Measurements from ENCODE around the gene KIF2A.

KIF2A gene

DNA sequence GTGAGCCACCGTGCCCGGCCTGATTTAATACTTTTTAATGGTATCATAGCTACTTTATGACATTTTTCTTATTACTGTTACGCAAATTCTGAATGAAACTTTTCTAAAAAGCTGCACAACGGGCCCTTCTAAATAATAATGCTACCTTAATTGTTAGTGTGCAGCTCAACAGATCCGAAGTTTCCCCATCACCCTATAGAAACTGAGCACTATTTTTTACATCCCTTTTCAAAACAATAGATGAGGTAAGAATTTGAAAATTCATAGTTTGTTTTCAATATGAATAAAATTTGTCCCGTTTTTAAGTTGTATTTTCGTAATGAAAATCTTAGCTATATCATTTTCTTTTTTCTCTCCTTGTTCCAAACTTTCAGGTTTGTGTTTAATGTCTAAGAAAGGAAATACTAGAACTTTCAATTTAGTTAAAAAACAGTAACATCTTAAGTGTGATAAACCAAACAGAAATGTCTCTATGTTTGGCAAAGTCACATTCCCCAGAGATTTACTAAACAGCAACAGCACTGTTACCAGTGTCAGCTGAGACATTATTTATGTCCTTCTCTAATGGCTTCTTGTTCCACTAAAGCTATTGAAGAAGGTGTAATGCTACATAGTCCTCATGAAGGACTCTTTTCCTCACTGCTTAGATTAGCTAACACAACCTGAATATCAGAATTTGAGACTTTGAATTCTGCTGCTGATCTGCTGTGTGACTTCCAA, 22.9 kb downstream of the KIF2A start:
- DNase-seq (ENCODE audit: low read depth in 2 of 2) = no peak

- DNase-seq (ENCODE audit: low read depth in 2 of 2) = no peak
Observed at GRCh38 chr5:62330302-62330701, 24.3 kb downstream of the KIF2A start.

DNA sequence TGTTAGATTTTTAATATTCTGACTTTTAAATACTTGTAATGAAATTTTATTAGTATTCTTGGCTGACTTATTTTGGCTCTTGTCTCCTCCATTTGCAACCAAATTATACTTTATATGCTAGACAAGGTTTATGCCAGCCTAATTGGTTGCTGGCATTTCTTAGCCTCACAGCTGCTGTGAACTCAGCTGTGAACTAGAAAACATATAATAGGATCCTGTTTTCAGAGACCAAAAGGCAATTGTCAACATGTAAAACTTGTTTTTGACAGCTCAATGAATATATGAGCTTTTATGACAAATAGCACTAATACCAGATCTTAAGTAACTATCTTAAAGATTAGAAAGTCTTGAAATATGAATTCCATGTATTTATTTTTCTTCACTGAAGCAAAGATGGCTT, 25.9 kb downstream of the KIF2A start:
- no peak for DNase-seq (ENCODE audit: low read depth in 2 of 2)

GRCh38 chr5:62333250-62333794, 27.3 kb downstream of the KIF2A start:
- no peak for DNase-seq (ENCODE audit: low read depth in 2 of 2)

- no peak for DNase-seq (ENCODE audit: low read depth in 2 of 2)
Observed at GRCh38 chr5:62334082-62334481, 28.1 kb downstream of the KIF2A start.

GRCh38 chr5:62340392-62340791, 34.4 kb downstream of the KIF2A start:
- no peak for DNase-seq (ENCODE audit: low read depth in 2 of 2)

GRCh38 chr5:62340979-62341378, 35.0 kb downstream of the KIF2A start:
- no peak for DNase-seq (ENCODE audit: low read depth in 2 of 2)

DNA sequence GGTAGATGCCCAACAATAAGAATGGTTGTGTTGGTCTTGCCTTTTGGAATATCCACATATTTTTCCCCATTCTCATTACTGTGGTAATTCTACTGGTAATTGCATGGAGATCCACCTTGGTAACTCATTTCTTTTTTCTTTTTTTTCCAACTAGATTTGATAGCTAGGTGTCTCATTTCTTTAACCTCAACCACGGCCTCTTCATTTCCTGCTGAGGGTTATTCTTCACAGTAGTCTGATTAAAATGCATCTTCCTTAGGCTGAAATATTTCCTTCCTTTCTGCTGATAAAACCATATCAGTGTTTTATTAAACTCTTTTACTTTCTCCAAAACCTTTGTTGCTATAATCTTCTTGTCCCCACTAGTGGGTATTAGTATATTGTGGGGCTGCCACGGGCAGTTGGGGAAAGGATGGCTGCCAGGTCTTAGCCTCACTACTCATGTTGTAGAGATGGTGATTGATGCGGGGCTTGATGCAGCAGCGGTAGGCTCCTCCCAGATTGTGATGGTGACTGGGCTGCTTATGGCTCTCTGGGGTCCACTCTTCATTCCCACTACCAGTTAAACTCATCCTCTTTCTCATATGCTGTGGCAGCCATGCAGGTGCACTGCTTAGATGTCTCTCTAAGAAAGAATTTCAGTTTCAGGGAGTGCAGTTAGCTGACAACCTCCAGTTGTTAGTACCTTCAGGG, 35.9 kb downstream of the KIF2A start:
- DNase-seq (ENCODE audit: low read depth in 2 of 2) = no peak

- no peak for DNase-seq (ENCODE audit: low read depth in 2 of 2)
Observed at GRCh38 chr5:62342476-62342837, 36.5 kb downstream of the KIF2A start.

GRCh38 chr5:62343428-62343827, 37.4 kb downstream of the KIF2A start:
- no peak for DNase-seq (ENCODE audit: low read depth in 2 of 2)

DNA sequence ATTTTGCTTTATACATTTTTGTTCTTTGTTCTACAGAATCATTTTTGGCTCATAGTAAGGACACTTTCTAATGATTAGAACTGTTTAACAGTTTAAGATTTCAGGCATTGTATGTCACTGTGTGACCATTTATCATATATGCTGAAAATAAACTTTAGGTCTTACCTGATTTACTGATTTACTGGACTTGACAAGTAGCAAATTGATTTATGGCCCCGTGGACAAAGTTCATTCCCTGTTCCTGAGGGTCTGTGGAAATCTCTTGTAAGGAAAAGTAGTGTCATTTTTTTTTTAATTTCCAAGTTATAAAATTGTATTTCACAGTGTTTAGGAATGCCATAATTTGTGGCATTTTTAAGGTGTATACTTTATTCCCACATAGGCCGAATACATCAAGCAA, 40.7 kb downstream of the KIF2A start:
- no peak for DNase-seq (ENCODE audit: low read depth in 2 of 2)

GRCh38 chr5:62347928-62348327, 41.9 kb downstream of the KIF2A start:
- no peak for DNase-seq (ENCODE audit: low read depth in 2 of 2)

GRCh38 chr5:62348723-62349481, 42.9 kb downstream of the KIF2A start:
- DNase-seq (ENCODE audit: low read depth in 2 of 2) = no peak

GRCh38 chr5:62354028-62354874, 48.2 kb downstream of the KIF2A start:
- DNase-seq (ENCODE audit: low read depth in 2 of 2) = no peak

DNA sequence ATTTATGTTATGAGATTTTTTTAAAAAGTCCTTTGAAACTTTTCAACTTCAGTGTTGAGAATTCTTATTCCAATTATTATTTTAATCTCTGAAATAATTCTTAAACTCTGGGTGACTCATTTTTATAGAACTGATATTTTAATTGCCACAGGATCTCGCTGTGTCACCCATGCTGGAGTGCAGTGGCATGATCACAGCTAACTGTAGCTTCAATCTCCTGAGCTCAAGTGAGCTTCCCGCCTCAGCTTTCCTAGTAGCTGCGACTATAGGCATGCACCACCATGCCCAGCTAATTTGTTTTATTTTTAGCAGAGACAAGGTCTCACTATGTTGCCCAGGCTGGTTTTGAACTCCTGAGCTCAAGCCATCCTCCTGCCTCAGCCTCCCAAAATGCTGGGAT, 56.7 kb downstream of the KIF2A start:
- DNase-seq (ENCODE audit: low read depth in 2 of 2) = no peak

- no peak for DNase-seq (ENCODE audit: low read depth in 2 of 2)
Observed at GRCh38 chr5:62369039-62369438, 63.0 kb downstream of the KIF2A start.

GRCh38 chr5:62371409-62371808, 65.4 kb downstream of the KIF2A start:
- DNase-seq (ENCODE audit: low read depth in 2 of 2) = no peak

GRCh38 chr5:62372600-62372999, 66.6 kb downstream of the KIF2A start:
- no peak for DNase-seq (ENCODE audit: low read depth in 2 of 2)

DNA sequence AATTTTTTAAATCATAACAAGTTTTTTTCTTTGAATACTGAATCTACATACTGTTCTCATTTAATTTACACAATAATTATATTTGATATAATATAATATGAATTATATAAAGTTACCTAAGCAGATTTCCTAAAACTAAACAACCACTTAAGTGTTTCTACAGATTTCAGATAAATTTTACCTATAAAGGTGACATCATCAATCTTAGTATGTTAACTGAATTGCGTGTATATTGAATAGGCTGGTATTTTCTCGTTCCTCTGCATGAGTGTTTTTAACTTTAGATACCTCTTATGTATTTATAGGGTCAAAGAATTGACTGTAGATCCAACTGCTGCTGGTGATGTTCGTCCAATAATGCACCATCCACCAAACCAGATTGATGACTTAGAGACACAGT, 67.4 kb downstream of the KIF2A start:
- no peak for DNase-seq (ENCODE audit: low read depth in 2 of 2)

DNA sequence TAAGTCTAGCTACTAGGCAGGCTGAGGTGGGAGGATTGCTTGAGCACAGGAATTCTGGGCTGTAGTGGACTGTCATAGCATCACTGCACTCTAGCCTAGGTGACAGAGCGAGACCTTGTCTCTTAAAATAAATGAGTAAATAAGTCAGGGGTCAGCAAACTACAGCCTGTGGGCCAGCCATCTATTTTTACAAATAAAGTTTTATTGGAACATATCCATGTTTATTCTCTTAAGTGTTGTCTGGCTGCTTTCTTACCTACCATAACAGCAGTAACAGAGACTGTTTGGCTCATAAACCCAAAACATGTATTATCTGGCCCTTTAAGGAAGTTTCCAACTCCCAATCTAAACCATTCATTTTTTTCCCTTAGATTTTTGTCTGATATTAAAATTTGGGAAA, 68.1 kb downstream of the KIF2A start:
- no peak for DNase-seq (ENCODE audit: low read depth in 2 of 2)

DNA sequence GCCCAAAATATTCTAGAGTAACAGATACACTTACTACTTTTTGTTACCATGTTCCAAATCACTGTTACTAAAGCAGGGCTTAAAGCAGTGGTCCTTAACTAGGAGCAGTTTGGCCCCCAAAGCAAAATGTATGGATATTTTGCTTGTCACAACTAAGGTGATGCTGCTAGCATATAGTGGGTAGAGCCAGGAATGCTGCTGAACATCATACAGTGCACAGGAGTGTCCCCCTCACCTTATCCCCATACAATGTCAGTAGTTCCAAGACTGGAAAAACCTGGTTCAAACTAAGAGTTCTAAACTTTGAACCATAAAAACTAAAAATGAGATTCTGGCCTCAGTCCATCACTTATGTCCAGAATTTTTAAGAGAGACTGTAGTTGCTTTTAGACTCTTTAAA, 69.6 kb downstream of the KIF2A start:
- no peak for DNase-seq (ENCODE audit: low read depth in 2 of 2)

- DNase-seq (ENCODE audit: low read depth in 2 of 2) = no peak
Observed at GRCh38 chr5:62376064-62376463, 70.1 kb downstream of the KIF2A start.
